ENCODE data around the gene ARID1B.

Gene ARID1B

GRCh38 chr6:156869980-156870398 is 92.8 kb downstream of the ARID1B start:
- H4K91ac ChIP-seq (ENCODE audit: low read depth, low read length): no peak overlapping the region
- no peak overlapping the region for H3K18ac ChIP-seq (ENCODE audit: low read length)
- H3K79me1 ChIP-seq (ENCODE audit: low read length): no peaks in the 10 kb centered on the region
- no peak overlapping the region for H2BK120ac ChIP-seq (ENCODE audit: insufficient read depth, low read length, poor library complexity)
- no peak overlapping the region for H3K4me2 ChIP-seq (ENCODE audit: low read length)
- H3K36me3 ChIP-seq (ENCODE audit: control insufficient read depth in 1 of 2, insufficient read depth in 2 of 2, low read length in 2 of 2): peaks cover 0 to 9% of the 10 kb centered on the region in 2 experiments
- no peak overlapping the region for H2BK5ac ChIP-seq (ENCODE audit: low read depth, low read length, poor library complexity)
- peaks cover 0 to 9% of the 10 kb centered on the region in 2 experiments for H3K4me1 ChIP-seq (ENCODE audit: control insufficient read depth in 1 of 2, insufficient read depth in 2 of 2, low read length in 2 of 2)
- peak overlapping the region; percentile 1 for H3K4ac ChIP-seq (ENCODE audit: low read depth, low read length)
- no peaks in the 10 kb centered on the region for H3K27me3 ChIP-seq (ENCODE audit: insufficient read depth, low read length)
- DNase-seq: no peak
- H4K8ac ChIP-seq (ENCODE audit: low read depth, low read length): no peak overlapping the region
- no peak overlapping the region for H2AK5ac ChIP-seq (ENCODE audit: low read length)
- no peak overlapping the region for H3K9ac ChIP-seq (ENCODE audit: low read length)
- peaks cover 11% of the 10 kb centered on the region for H3K79me2 ChIP-seq (ENCODE audit: control insufficient read depth, insufficient read depth, low read length, poor library complexity)
- H3K9me3 ChIP-seq (ENCODE audit: insufficient read depth, low read depth, low read length): no peaks in the 10 kb centered on the region
- no peak overlapping the region for H4K12ac ChIP-seq (ENCODE audit: low read depth, low read length)
- no peak overlapping the region for H3K23ac ChIP-seq (ENCODE audit: low read length)
- H2AFZ ChIP-seq (ENCODE audit: insufficient read depth, low read length, poor library complexity): no peak overlapping the region
- no peak overlapping the region for H3K27ac ChIP-seq (ENCODE audit: low read depth, low read length)
- no peak overlapping the region for H2BK12ac ChIP-seq (ENCODE audit: low read length)
- no peak overlapping the region for H3K14ac ChIP-seq (ENCODE audit: low read length)
- no peak overlapping the region for H3K4me3 ChIP-seq (ENCODE audit: low read depth, low read length)
- WGBS (ENCODE audit: extremely low coverage, insufficient coverage, insufficient read length): no CpG with 5 or more reads among the region's 13 CpGs

DNA sequence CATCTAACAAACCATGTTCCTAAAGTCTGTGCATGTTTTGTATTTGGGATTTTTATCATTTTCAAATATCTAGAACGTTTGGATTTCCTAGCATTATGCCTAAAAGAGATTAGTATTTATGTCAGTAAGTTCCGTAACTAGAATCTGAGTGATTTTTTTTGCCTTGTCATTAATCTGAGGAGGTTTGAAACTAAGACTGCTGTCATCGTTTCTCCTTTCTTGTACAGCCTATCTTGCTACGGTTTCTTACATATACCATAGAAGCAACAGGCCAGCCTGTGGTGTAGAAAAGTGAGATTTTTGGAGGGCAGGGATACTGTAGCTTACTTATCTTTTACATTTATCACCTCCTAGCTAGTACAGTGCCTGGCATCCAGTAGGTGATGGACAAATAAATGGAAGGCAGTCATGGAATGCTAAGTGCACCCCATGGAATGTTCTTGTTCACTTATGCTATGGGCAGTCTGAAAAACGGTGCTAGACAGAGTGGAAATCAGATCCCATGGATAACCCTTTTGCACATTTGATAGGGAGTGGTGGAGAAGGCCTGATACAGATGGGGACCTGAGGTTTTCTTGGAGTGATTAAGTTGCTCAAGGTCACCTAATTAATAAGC is 93.9 kb downstream of the ARID1B start:
- Histone ChIP-seq H4K8ac (ENCODE audit: low read depth, low read length) (no peak overlapping the region), H3K4me2 (ENCODE audit: low read length) (no peak overlapping the region), H3K27me3 (ENCODE audit: insufficient read depth, low read length) (no peaks in the 10 kb centered on the region), H3K9ac (ENCODE audit: low read length) (no peak overlapping the region), H4K91ac (ENCODE audit: low read depth, low read length) (no peak overlapping the region), H2BK5ac (ENCODE audit: low read depth, low read length, poor library complexity) (no peak overlapping the region), H2AFZ (ENCODE audit: insufficient read depth, low read length, poor library complexity) (no peak overlapping the region), H3K18ac (ENCODE audit: low read length) (no peak overlapping the region), H4K12ac (ENCODE audit: low read depth, low read length) (no peak overlapping the region), H2AK5ac (ENCODE audit: low read length) (no peak overlapping the region), H3K4me1 (ENCODE audit: control insufficient read depth in 1 of 2, insufficient read depth in 2 of 2, low read length in 2 of 2) (peaks cover 0 to 8% of the 10 kb centered on the region in 2 experiments), H3K9me3 (ENCODE audit: insufficient read depth, low read depth, low read length) (no peaks in the 10 kb centered on the region), H3K14ac (ENCODE audit: low read length) (no peak overlapping the region), H2BK12ac (ENCODE audit: low read length) (no peak overlapping the region), H3K79me2 (ENCODE audit: control insufficient read depth, insufficient read depth, low read length, poor library complexity) (peaks cover 10% of the 10 kb centered on the region), H3K23ac (ENCODE audit: low read length) (no peak overlapping the region), H3K4ac (ENCODE audit: low read depth, low read length) (no peak overlapping the region), H3K27ac (ENCODE audit: low read depth, low read length) (no peak overlapping the region), H2BK120ac (ENCODE audit: insufficient read depth, low read length, poor library complexity) (no peak overlapping the region), H3K4me3 (ENCODE audit: low read depth, low read length) (no peak overlapping the region), H3K36me3 (ENCODE audit: control insufficient read depth in 1 of 2, insufficient read depth in 2 of 2, low read length in 2 of 2) (peaks cover 0 to 9% of the 10 kb centered on the region in 2 experiments), H3K79me1 (ENCODE audit: low read length) (no peaks in the 10 kb centered on the region)
- DNase-seq: no peak
- WGBS (ENCODE audit: extremely low coverage, insufficient coverage, insufficient read length): no CpG with 5 or more reads among the region's 5 CpGs

DNA sequence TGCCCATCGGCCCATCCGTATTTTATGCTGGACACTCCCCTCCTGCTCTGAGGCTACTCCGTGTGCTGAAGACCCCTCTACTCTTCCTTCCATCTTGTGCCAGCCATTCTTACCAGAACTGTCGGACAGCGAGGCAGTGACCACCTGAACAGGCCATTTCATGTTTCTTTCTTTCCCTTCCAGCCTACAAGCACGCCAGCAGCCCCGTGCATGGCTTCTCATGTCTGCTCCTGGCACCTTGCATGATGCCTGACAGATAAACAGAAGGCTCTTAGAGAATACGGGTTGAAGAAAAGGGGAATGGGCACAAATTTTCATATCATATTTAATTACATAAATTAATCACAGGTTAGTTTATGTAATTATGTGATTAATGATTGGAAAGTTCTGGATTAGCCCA is 95.7 kb downstream of the ARID1B start:
- H2BK12ac ChIP-seq (ENCODE audit: low read length): no peak overlapping the region
- no peak for DNase-seq
- WGBS (ENCODE audit: extremely low coverage, insufficient coverage, insufficient read length): no CpG with 5 or more reads among the region's 8 CpGs

GRCh38 chr6:156873654-156874380 is 96.6 kb downstream of the ARID1B start:
- Histone ChIP-seq H3K4me3 (ENCODE audit: low read depth, low read length) (no peak overlapping the region), H3K27ac (ENCODE audit: low read depth, low read length) (no peak overlapping the region), H2BK12ac (ENCODE audit: low read length) (no peak overlapping the region), H4K8ac (ENCODE audit: low read depth, low read length) (no peak overlapping the region), H3K27me3 (ENCODE audit: insufficient read depth, low read length) (no peaks in the 10 kb centered on the region), H3K23ac (ENCODE audit: low read length) (no peak overlapping the region), H3K9me3 (ENCODE audit: insufficient read depth, low read depth, low read length) (no peaks in the 10 kb centered on the region), H4K12ac (ENCODE audit: low read depth, low read length) (no peak overlapping the region), H2BK120ac (ENCODE audit: insufficient read depth, low read length, poor library complexity) (no peak overlapping the region), H2AK5ac (ENCODE audit: low read length) (no peak overlapping the region), H3K4me2 (ENCODE audit: low read length) (no peak overlapping the region), H3K4ac (ENCODE audit: low read depth, low read length) (no peak overlapping the region), H2BK5ac (ENCODE audit: low read depth, low read length, poor library complexity) (no peak overlapping the region), H4K91ac (ENCODE audit: low read depth, low read length) (no peak overlapping the region), H3K9ac (ENCODE audit: low read length) (no peak overlapping the region), H3K79me1 (ENCODE audit: low read length) (no peaks in the 10 kb centered on the region), H3K79me2 (ENCODE audit: control insufficient read depth, insufficient read depth, low read length, poor library complexity) (peaks cover 9% of the 10 kb centered on the region), H3K36me3 (ENCODE audit: control insufficient read depth in 1 of 2, insufficient read depth in 2 of 2, low read length in 2 of 2) (peaks cover 0 to 9% of the 10 kb centered on the region in 2 experiments), H3K18ac (ENCODE audit: low read length) (peak overlapping the region; percentile 22), H2AFZ (ENCODE audit: insufficient read depth, low read length, poor library complexity) (no peak overlapping the region), H3K14ac (ENCODE audit: low read length) (no peak overlapping the region), H3K4me1 (ENCODE audit: control insufficient read depth in 1 of 2, insufficient read depth in 2 of 2, low read length in 2 of 2) (peaks cover 0 to 8% of the 10 kb centered on the region in 2 experiments)
- DNase-seq: no peak
- no CpG with 5 or more reads among the region's 10 CpGs for WGBS (ENCODE audit: extremely low coverage, insufficient coverage, insufficient read length)

More for the DNA sequence above, 95.7 kb downstream of the ARID1B start:
- no peaks in the 10 kb centered on the region for H3K27me3 ChIP-seq (ENCODE audit: insufficient read depth, low read length)
- H2BK120ac ChIP-seq (ENCODE audit: insufficient read depth, low read length, poor library complexity): no peak overlapping the region
- no peaks in the 10 kb centered on the region for H3K9me3 ChIP-seq (ENCODE audit: insufficient read depth, low read depth, low read length)
- no peak overlapping the region for H4K8ac ChIP-seq (ENCODE audit: low read depth, low read length)
- H2BK5ac ChIP-seq (ENCODE audit: low read depth, low read length, poor library complexity): no peak overlapping the region
- no peak overlapping the region for H3K4me3 ChIP-seq (ENCODE audit: low read depth, low read length)
- H3K79me1 ChIP-seq (ENCODE audit: low read length): no peaks in the 10 kb centered on the region
- no peak overlapping the region for H3K4me2 ChIP-seq (ENCODE audit: low read length)
- H3K18ac ChIP-seq (ENCODE audit: low read length): peak overlapping the region; percentile 62
- H4K91ac ChIP-seq (ENCODE audit: low read depth, low read length): no peak overlapping the region
- peak overlapping the region; percentile 51 for H3K4ac ChIP-seq (ENCODE audit: low read depth, low read length)
- H3K27ac ChIP-seq (ENCODE audit: low read depth, low read length): no peak overlapping the region
- no peak overlapping the region for H3K9ac ChIP-seq (ENCODE audit: low read length)
- H3K14ac ChIP-seq (ENCODE audit: low read length): no peak overlapping the region
- no peak overlapping the region for H2AFZ ChIP-seq (ENCODE audit: insufficient read depth, low read length, poor library complexity)
- no peak overlapping the region for H2AK5ac ChIP-seq (ENCODE audit: low read length)
- H3K79me2 ChIP-seq (ENCODE audit: control insufficient read depth, insufficient read depth, low read length, poor library complexity): peaks cover 9% of the 10 kb centered on the region
- H3K23ac ChIP-seq (ENCODE audit: low read length): no peak overlapping the region
- H3K36me3 ChIP-seq (ENCODE audit: control insufficient read depth in 1 of 2, insufficient read depth in 2 of 2, low read length in 2 of 2): peaks cover 0 to 9% of the 10 kb centered on the region in 2 experiments
- peaks cover 0 to 7% of the 10 kb centered on the region in 2 experiments for H3K4me1 ChIP-seq (ENCODE audit: control insufficient read depth in 1 of 2, insufficient read depth in 2 of 2, low read length in 2 of 2)
- H4K12ac ChIP-seq (ENCODE audit: low read depth, low read length): no peak overlapping the region

Measured in trophoblast cell (in vitro differentiated cells and primary cell).